ENCODE results near the gene PIGQ.

PIGQ gene

DNA sequence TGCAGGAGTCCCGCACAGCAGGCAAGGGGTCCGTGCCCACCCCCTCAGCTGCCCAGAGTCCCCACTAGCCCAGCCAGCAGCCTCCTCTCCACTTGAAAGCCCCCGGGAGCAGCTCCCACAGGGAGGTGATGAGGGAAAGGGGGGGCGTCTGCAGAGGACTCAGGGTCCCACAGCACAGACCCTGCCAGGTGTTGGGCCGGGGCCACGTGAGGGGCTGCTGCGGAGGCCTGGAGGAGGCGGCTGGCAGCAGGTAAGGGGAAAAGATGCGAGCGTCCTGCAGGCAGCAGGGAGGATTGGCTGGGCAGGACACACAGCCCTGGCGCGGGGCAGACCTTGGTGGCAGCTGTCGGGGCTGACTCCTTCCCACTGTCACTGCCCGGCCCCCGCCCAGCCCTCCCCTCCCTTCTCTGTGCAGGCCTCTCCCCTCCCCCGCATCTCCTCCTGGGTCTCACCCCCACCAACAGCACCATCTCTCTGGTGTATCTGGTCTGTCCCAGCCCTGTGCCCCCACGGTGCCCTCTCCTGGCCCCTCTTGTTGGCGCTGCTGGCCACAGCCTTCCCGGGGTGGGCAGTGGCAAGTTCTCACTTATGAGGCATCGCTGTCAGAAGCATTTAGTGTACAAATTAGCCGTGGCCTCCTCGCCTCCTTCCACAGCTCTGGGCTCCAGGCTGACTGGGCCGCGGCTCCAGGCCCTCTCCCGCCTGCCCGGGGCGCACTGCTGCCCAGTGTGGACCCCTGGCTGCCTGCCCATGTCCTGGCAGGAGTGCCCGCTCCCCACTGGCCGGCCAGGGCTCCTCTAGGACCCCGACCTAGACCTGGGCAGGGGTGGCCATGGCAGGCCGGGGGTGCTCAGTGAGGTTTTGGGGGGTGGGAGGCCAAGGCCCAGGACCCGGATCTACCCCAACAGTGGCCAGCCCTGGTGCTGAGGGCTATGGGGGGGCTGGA, 14.0 kb upstream of the PIGQ start:
- no peak for DNase-seq (ENCODE audit: low read depth in 1 of 2, low spot score in 1 of 2)

DNA sequence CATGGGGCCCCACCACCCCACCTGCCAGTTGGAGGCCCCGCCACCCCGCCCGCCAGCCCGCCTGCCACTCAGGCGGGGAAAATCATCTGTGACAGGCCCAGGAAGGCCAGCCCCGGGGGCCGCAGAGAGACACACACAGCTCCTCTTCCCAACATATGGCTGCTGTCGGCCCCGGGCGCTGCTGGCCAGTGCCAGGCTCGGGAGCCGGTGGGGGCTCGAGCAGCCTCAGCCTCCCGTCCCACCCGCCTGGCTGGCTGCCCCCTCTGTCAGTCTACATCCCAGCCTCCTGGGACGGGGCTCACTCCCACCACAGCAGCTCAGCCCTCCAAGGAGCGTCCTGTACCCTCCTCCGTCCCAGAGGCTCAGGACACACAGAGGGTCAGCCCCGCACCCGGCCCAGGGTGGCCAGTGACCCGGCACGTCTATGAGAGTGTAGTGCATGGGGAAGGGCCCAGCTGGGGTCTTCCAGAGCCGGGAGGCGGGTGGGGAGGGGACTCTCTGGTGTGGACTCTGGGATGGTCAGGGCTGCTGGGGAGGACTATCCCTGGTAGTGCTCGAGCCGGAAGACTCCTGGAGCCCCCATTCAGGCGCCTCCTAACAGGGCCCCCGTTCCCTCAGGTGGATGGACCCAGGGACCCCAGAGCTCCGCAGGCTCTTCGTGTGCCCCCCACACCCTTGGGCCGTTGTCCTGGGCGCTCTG, 13.1 kb upstream of the PIGQ start:
- no peak for DNase-seq (ENCODE audit: low read depth in 1 of 2, low spot score in 1 of 2)

DNA sequence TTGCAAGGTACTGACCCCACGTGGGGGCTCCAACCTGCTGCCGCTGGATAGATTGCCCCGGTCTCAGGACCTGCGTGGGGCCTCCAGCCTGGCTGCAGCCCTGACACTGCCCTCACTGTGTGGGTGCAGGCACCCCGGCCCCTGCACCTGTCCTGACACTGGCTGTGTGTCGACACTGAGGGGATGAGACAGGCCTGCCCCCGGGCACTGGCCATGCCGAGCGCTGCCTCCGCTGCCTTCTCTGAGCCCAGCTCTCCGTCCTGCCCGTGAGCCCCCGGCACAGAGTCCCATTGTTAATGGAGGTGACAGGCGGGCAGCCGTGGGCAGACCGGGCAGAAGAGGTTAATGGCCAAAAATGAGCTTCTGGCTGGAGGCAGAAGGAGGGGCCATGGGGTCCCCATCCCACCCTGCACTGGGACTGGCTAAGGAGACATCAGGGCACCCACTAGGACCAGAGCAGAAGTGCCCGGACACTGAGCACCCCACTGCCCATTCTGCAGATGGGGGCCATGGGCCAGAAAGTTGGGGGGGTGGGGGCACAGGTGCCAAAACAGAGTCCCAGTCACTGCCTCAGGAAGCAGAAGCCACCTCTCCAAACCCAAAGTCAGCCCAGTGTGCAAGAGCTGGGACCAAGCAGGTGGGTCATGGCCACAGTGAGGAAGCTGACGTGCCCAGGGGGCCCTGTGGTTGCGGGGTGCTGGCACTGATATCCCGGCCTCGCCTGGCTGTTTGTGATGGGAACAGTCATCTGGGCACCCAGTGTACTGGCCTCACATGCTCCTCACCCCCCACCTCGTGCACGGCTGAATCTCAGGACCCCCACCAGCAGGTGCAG, 12.1 kb upstream of the PIGQ start:
- no peak for DNase-seq (ENCODE audit: low read depth in 1 of 2, low spot score in 1 of 2)

DNA sequence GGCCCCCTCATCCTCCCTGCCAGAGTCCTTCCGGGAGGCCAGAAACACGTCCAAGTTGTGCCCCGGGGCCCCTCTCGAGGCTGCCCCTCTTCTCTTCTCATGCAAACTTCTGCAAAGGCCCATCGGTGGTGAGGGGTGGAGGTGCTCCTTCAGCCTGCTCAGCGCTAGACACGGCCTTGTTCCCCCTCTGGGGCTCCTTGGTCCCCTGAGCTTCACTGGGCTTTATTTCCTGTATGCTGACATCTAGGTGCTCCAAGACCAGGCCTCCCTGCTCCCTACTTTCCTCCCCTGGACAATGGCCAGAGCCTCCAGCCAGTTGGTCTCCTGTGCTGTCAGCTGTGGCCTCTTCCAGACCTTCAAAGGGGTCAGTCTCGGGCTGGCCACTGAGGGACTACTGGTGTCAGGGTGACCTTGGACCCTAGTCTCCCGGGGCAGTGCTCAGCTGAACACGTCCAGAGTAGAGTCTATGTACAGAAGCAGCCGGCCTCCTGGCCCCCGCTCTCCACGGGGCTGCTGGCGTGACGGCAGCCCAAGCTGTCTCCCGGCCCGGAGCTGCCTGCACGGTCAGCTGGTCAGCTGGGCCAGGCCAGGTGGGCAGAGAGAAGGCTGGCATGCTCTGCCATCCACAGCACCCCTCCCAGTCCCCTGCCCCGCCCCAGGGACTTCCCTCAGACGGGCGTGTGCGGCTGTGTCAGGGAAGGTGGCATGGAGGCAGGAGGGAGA, 11.3 kb upstream of the PIGQ start:
- DNase-seq (ENCODE audit: low read depth in 1 of 2, low spot score in 1 of 2): no peak

DNA sequence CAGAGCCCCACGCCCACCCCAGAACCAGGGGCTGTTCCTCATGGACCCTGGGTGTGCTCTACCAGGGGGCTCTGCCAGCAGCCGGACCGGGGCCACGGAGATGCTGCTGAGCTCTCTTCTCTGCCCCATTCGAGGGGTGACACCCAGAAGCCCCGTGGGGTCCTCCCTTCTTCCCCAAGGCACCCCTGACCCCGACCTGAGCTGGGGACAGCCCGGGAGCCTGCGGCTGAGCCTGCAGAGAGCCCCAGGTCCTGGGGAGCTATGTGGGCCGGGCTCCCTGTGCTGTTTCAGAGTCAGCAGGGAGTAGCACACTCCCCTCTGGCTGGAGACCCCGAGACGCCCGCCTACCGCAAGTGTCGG, 10.8 kb upstream of the PIGQ start:
- no peak for DNase-seq (ENCODE audit: low read depth in 1 of 2, low spot score in 1 of 2)

DNA sequence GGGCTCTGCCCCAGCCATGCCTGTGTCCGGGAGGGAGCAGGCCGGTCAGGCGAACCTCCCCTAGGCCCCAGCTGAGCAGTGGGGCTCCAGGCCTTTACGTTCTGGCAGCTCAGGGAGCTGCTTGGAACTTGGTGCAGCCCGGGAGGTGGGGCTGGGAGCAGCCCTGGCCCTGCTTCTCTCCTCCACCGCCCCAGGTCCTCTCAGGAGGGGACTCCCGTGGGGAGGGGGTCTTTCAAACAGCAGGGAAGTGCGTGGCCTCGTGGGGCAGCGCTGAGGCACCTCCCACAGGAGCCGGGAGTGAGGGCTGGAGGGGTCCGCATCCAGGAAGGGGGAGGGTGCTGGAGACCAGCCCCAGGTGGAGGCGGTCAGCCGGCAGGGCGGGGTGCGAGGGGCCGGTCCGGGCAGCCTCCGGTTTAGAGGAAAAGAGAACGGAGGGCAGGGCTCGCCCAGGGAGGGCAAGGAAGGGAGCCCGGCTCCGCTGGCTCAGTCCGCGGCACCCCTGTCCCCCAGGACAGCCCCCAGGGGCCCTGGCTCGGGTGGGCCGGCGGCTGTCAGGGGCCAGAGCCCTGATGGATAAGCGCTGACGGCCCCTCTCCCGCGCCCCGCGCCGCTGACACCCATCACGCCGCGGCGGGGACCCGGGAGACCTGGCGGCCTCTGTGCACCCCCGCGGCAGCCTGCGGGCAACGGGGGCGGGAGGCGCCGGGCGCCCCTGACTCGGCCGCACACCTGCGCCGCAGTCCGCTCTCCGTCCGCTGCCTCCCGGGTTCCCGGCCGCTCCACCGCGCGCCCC, 10.2 kb upstream of the PIGQ start:
- DNase-seq (ENCODE audit: low read depth in 1 of 2, low spot score in 1 of 2): no peak

DNA sequence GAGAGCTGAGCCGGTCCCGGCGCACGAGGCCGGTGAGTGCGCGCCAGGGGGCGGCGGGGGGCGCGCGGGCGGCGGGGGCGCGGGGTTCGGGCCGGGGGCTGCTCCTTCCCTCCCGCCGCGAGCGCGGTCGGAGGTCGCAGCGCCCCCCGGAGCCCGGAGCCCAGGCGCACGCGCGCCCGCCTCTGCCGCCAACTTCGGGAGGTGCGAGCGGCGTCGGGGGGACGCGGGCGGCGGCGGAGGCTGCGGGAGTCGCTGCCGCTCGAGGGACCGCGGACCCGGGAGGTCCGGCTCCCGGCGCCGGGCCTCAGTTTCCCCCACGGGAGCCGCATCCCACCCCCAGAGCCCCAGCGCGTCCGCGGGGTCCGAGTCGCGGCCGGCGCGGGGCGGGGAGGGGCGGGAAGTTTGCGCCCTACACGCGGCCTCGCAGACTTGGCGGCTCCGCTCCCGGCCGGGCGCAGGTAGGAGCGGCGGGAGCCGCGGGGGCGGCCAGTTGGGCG, 9.5 kb upstream of the PIGQ start, which contains the start of gene PRR35:
Gene PRR35, plus strand, starts transcription at position 191 of the 497 bp plus-strand sequence. CDS start 2,901 bp downstream, outside the sequence.
- no peak for DNase-seq (ENCODE audit: low read depth in 1 of 2, low spot score in 1 of 2)

DNA sequence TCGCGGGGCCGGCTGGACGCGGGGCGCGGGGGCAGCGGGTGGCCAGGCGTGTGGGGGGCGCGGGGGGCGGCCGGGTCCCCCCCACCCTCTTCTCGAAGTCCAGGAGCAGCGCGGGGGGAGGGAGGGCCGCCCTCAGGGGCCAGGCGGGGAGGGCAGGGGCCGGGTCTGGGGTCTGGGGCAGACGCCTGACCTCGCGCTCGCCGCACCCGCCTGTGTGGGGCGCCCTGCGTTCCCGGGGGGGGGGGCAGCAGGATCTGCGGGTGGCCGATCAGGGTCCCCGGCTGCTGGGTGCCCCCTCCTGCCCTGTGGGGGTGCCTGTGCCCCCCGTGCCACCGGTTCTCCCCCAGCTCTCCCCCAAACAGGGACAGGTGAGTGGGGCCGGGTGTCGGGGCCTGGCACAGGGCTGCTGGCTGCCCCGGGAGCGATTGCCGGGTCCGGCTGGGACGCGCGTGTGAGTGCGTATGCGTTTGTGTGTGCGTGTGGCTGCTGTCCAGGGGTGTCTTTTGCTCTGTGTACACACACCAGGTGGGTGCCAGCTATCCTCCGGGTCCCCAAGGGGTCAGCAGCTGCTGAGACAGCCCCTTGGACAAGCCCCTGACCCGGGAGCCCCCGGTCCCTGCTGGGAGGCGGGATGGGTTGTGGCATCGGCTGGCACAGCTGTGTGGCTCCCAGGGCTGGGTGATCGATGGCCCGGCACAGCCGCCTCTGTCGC, 8.9 kb upstream of the PIGQ start:
- no peak for DNase-seq (ENCODE audit: low read depth in 1 of 2, low spot score in 1 of 2)

DNA sequence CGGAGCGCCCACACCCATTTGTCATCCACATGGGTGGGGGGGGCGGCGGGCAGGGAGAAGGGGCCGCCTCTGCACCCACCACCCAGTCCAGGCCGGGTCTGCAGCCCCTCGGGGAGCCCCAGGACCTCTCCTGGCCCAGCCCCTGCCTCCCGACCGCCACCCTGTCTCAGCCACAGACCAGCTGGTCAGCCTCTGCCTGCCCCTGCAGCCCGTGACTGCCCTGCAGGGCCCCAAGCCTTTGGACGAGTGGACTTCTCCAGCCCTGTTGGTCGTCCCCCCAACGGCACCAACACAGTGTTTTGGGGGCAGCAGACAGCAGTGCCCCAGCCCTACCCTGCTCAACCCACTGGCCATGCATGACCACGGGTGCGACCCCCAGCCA, 8.4 kb upstream of the PIGQ start:
- no peak for DNase-seq (ENCODE audit: low read depth in 1 of 2, low spot score in 1 of 2)

DNA sequence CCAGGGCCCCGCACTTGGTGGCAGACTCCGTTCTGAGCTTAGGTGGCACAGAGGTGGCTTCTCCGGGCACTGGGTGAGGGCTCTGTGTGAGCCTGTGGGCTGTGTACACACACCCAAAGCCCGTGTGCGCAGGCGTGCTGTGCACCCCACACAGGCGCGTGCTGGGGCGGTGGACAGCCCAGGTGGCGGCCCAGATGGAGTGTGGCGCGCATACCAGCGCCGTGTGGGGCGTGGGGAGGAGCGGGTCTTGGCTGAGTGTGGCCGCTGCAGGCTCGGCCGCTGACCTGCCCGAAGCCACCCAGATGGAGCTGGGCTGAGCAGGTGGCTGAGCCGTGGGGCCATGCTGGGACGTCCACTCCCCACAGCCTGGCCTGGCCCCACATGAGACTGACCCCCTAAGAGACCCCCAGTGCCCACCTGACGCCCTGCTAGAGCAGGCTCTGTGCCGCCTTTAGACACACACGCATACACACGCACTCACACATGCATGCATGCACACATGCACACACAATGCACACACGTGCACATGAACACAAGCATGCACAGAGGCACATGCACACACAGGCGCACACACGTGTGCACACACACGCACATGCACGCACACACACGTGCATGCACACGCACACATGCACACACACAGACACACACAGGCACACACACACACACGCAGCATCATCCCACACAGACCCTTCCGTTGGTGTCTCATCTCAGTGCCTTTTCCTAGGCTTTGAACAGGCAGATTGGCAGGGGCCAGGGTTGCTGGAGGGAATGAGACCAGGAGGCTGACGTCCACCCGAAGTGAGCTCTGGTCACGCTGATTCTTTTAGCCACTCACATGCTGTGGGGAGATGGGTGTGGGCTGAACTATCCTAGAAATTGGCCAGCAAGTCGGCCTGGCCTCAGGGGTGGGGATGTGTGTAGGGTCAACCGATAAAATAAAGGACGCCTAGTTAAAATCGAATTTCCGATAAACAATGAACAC, 7.5 kb upstream of the PIGQ start:
- no peak for DNase-seq (ENCODE audit: low read depth in 1 of 2, low spot score in 1 of 2)

DNA sequence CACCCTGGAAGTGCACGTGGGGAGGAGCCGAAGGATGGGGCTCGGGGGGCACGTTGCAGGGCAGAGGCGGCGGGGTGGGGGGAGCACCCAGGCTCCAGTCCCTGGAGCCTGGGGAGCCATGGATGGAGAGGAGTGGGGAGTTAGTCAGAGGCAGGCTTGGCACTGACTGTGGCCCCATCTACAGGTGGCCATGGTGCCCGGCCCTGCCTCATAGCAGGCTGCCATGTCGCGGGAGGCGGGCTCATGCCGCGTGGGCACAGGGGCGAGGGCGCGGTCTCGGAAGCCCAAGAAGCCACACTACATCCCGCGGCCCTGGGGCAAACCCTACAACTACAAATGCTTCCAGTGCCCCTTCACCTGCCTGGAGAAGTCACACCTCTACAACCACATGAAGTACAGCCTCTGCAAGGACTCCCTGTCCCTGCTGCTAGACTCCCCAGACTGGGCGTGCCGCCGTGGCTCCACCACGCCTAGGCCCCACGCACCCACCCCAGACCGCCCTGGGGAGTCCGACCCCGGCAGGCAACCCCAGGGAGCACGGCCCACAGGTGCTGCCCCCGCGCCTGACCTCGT, 6.6 kb upstream of the PIGQ start:
- DNase-seq (ENCODE audit: low read depth in 1 of 2, low spot score in 1 of 2): no peak

DNA sequence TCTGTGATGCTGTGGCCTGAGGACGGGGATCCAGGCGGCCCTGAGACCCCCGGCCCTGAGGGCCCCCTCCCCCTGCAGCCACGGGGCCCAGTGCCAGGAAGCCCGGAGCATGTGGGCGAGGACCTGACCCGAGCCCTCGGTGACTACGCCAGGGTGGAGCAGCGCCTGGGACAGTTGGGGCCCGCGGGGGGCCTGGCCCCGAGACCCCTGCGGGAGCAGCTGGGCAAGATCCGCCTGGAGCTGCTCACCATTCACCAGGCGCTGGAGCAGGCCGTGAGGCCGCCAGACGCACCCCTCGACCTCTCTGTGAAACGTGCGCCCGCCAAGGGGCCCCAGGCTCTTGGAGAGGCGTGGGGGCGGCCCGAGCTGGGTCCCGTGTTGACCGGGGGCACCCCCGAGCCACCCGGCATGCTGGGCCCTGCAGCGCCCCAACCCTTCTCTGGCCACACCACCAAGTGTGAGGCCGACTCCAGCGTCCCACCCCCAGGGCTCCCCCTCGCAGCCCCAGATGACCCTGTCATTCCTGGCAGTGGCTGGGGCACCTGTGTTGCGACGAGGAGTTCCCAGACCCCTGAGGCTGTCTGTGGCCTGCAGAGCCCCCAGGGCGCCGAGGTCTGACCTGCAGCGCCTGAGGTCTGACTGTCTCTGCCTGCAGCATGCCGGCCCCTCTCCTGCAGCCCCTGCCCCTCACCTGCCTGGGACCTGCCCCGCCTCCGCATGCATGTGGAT, 4.9 kb upstream of the PIGQ start:
- no peak for DNase-seq (ENCODE audit: low read depth in 1 of 2, low spot score in 1 of 2)

DNA sequence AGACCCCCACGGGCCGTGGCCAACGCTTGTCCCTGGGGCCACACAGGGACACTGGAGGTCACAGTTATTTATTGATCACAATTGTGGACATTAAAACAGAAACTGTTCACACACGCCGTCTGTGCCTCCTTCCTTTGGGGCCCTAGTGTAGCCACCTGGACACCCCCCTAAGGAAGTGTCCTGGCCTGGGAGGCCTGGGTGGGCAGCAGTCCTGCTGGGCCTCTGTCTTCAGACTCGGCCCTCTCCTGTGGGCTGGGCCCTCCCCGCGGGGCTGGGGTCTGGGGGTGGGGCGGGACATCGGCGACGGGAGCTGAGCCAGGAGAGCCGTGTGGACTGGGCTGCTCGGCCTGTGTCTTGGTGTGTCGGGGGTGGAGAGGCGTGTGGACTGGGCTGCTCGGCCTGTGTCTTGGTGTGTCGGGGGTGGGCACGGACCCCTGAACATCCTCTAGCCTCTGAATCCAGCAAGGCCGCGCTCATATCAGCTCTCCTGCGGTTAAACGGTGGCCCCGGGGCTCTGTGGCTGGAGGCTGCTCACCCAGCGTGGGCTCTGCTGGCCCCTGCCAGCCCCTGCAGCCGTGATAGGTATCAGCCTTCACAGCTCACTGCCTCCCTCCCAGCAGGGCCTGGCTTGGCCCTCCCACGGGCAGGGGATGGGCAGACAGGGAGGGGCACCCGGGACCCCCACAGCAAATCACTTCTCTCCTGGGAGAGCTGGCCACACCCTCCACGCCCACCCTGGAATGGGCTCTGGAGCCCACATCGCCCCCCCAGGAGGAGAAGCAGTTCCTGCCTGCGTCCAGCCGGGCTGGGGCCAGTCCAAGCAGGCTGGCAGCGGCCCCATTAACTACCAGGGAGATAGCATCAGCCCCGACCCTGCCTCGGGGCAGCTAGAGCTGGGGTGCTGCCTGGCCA, 4.1 kb upstream of the PIGQ start:
- DNase-seq (ENCODE audit: low read depth in 1 of 2, low spot score in 1 of 2): no peak

DNA sequence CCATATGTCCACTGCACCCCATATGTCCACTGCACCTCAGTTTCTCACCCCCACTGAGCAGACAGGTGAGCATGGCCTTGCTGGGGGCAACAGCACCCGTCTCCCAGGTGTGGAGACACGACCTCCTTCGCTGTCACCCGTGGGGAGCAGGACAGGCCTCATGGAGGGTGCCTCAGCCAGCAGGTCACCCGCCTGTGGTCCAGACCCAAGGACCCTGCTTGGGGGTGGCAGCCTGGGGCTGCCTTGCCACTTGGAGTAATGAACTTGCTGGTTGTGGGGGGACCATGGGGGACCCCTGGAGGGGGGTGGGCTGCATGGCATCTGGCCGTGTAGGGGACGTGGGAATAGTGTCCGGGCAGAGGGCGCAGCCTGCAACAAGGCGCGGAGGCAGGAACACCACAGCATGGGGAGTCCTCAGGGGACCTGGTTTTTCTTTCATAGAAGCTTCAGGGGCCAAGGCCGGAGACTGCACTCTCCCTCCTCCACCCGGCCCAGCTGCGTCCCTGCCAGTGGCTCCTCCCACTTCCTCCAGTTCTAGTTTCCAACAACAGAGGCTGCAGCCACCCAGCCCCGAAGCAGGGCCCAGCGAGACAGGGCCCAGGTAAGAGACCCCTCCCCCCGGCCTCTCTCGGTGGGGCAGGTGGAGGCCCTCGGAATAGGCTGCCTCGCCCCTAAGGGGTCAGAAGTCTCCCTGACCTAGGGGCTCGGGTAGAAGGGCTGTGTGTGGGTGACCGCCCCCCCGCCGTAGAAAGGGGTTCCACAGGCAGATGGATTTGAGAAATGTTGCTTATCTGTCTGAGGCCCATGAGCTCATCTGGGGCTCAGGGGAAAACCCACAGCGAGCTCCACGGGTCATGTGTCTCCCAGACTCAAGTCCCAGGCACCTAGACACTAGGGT, 3.0 kb upstream of the PIGQ start, which contains the start of gene NHLRC4:
Gene NHLRC4, plus strand, starts transcription at position 531 of the 898 bp plus-strand sequence. CDS start 1,043 bp downstream, outside the sequence.
- no peak for DNase-seq (ENCODE audit: low read depth in 1 of 2, low spot score in 1 of 2)

All from activated T-helper 1 cell treated with anti-CD3 and anti-CD28 coated beads, Interleukin-2, amount 50 U/mL, for 16 hours (primary cell).